HuH-7 (cell line): ENCODE results near the gene CACNA2D1.

ENCODE experiments used
- DNase-seq: peaks from one replicate; pipeline ENCODE4 v3.0.0; 2011; ENCODE audit warnings: low spot score

Gene CACNA2D1

DNA sequence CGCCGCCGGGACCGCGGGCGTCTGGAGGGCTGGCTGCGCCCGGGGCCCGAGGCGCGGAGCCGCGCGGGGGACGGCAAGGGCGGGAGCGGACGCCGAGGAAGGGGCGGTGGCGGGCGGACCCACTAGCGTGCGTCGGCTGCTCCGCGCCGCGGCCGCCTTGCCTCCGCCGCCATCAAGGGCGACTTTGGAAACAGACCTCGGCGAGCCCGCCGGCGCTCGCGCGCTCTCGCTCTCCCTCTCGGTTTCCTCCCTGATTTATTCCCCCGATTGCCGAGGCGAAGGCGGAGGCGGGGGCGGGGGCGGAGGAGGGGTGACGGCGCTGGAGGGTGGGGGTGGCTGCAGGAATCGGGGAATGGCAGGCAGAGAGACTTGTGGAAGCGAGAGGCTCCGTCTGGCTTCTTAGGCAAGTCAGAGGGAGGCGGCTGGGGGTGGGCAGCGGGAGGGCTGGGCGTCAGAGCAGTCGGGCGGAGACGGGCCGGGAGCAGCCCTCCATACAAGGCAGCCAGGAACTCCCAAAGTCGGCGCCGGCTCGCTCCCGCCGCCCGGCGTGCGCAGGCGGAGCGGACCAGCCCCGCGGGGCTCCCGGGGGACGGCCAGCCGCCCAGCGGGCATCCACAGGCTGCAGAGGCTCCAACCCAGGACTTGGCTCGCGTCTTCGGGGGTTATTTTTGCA is at the start of gene CACNA2D1:
Gene CACNA2D1 (minus strand): TSS at position 231 of the 673 bp plus-strand sequence.
- DNase-seq, result peak; percentile 49

DNA sequence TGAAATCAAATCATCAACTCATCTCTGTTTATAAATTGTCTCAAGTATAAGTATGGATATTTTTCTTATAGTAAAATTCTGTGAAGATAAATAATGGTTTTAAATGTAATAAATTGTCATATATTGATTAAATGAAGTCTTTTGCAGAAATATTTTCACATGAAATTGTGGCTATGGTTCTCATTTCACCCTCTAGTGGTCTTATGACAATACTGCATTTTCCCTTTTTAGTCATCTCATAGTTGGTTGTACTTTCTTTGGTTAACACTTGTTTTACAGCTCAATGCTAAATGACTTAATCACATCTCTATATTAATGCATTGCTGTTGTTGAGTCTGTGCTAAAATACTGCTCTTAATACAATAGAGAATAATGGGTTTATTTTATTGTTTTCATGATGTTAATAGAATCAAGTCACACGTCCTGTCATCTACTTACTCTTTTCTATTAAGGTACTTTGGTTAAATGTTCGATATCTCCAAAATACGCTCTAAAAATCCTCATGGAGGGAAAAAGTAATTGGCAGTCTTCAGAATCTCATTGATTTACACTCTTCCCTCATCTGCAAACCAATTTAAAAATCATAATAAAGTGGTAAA is 38.0 kb upstream of the CACNA2D1 start:
- peak; percentile 8 for DNase-seq

DNA sequence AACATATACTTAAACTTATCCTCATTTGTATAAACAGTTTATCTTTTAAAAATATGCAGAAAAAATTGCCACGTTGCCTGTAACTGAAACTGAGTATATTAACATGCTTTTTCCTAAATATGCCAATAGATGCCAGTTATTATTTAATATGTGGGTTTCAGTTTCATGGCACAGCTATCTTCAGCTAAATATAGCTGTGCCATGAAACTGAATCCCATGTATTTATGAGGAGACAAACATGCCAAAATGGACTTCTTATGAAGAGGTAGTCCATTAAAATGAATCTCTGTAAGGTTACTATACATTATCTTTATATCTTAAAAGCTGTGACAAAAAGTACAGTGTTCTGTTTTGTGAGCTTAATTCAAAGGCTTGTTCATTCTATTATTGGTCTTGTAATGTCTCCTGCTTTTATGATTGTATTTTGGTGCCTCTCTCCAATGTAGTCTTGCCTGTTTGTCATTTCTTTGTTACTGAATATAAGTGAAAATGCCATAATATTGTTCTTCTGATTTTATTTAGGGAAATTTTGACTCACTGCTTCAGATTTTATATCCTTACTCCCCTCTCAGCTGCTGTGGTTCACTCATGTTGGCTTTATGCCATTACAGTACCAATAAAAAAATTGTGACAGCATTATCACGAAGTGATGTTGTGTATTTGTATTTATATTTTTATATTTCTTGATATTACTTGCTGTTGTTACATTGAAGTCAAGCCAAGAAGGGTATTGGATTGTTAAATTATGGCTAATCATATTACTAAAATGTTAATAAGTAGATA is 34.3 kb upstream of the CACNA2D1 start:
- no peak for DNase-seq

DNA sequence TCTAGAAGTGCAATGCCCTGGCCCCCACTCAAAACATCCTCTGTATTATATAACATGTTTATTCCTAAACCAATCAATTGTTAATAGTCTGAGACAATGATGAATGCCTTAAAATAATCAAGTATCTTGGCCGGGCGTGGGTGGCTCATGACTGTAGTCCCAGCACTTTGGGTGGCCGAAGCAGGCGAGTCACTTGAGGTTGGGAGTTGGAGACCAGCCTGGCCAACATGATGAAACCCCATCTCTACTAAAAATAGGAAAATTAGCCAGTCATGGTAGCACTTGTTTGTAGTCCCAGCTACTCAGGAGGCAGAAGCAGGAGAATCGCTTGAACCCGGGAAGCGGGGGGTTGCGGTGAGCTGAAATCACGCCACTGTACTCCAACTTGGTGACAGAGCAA is 29.4 kb upstream of the CACNA2D1 start:
- DNase-seq, result no peak

DNA sequence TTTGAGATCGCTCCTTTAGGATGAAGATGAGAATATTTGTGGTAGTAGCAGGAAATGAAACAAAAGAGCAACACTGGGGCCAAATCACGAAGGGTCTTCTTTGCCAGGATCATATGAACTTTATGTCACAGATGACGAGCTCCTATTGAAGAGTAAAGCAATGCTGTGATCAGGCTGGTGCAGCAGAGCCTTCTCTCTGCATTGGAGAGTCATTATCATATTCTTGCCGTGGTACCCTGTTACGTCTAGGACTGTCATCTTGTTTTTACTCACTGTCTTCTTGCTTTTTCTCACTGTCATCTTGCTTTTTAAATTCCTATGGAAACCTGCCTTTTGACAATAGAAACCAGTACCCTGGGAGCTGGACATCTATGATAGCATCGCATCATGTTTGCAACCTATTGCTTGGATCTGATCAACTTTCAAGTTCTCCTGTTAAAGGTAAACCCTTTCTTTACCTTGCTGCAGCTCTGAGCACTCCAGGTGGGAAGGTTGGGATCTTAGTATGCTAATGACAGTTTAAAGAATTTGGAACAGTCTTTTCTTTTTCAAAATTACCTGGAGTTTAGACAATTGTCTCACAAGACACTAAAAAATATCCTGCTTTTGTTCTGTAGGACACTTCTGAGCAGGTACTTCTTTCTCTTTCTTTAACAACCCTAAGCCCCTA is 27.9 kb upstream of the CACNA2D1 start:
- DNase-seq, result no peak

DNA sequence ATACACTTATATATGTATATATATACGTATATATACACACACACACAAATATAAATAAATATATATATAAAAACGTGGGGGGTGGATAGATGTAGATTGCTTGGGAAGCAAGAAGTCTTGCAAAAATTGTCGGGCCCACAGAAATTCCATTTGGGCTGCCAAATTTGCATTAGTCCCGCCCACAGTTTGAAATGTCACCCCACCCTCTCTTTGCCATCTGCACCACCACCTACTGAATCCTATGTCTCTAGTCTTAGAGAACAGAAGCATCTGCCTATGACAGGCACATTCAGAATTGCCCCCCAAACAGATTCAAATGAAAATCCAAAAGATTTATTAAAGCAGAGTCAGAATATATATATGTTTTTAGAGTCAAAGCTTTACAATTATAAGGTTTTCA is 25.6 kb upstream of the CACNA2D1 start:
- no peak for DNase-seq

DNA sequence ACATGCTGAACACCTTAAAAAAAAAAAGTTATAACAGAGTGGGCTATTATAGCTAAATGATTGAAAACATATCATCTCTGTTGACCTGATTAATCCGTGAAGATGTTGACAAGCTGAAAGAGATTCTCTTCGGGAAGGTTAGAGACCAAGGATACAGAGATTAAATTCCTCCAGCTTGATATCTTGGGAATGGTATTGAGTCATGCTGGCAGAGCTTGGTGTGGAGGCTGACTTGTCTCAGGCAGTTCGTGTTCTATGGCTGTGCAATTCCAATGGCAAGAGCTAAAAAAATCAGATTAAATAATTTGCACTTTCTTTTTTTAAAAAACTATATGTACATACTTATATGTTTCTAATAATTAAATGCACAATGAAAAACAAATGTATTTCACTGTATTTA is 24.9 kb upstream of the CACNA2D1 start:
- no peak for DNase-seq

DNA sequence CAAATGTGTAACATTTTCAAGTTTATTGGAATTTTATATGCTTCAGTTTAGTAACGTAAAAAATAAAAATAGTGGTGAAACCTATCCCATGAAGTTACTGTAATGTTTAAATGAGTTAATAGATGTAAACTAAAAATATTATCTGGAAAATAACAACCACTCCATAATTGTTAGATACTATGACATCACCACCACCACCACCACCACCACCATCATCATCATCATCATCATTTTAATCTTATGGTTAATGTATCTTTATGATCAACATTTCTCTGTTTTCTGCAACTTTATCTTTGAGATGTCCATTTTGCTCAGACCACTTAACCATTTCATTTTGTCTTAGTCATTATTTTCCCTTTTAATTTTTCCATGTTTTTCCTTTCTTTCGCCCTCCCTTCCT is 23.4 kb upstream of the CACNA2D1 start:
- no peak for DNase-seq

DNA sequence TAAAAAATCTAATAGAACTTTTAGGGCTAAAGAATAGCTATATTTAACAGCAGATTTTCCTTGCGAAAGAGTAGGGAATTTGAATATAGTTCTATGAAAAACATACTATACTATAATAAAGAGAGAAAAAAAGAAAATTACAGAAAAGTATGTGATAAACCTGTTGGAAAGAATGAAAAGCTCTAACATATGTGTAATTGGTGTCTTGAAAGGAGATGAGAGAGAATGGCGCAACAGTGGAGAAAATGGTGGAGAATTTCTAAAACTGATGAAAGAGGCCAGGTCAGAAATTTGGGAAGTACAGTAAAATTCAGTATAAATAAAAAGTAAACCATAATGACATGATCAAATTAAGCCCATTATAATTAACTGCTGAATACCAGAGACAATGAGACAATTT is 20.8 kb upstream of the CACNA2D1 start:
- no peak for DNase-seq

DNA sequence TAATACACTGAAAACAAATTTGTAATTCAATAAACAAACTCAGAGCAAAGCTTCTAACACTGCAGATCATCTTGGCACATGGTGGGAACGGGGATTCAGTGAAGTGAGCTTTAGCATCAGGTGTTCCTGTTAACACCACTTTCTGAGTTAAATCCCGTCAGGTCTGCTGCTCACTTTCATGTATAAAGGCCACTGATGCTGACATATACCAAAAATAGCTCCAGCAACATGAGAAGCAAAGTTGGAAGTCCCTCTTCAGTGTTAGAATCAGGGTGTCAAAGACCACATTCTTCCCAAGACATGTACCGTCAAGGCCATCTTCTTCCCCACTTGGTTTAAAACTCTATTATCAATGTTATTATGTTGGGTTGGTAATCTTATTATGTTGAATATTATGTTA is 11.7 kb upstream of the CACNA2D1 start:
- no peak for DNase-seq

DNA sequence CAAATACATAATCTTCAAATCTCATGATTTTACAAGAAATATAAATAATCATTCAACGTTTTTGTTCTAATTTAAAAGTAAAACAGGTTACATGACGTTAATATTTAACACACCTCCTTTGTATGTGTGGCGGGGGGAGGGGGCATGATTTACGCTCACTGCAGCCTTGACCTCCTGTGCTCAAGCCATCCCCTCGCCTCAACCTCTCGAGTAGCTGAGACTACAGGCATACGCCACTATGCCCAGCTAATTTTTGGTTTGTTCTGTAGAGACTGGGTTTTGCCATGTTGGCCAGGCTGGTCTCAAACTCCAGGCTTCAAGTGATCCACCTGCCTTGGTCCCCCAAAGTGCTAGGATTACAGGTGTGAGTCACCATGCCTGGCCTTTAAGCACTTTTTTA is 7.2 kb upstream of the CACNA2D1 start:
- DNase-seq, result no peak

DNA sequence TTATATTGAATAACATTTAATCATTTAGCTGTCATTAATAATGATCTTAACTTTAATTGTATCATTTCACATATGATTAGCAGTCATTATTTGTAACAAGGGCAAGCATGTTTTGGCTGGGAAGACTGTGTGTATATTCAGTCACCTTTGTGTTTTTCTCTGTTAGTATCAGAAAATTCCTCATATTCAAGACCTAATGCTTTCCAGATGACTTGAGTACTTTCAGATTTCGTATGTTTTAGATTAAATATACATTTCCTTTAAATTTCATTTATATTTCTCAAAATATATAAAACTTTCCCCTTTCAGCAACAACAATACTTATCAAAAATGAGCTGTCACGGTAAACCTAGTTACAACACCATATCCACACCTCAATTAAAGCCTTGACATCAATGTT is 6.3 kb upstream of the CACNA2D1 start:
- DNase-seq, result no peak

DNA sequence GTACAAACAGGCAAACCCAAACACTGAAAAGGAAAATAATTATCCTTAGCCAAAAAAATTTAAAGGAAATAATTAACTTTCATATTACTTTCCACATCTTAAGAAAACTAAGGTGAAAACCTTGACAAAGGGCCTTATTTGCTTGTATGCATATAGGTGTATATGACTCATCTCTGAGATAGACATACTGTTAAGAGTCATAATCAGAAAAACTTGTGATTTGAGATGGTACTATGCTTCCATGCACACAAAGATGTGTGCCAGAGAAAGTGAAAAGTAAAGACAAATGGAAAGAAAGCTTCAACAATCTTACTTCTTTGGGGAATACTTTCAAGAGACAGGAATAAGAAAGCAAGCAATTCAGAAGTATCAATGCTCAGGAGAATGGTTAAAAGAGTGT is 3.3 kb upstream of the CACNA2D1 start:
- no peak for DNase-seq

DNA sequence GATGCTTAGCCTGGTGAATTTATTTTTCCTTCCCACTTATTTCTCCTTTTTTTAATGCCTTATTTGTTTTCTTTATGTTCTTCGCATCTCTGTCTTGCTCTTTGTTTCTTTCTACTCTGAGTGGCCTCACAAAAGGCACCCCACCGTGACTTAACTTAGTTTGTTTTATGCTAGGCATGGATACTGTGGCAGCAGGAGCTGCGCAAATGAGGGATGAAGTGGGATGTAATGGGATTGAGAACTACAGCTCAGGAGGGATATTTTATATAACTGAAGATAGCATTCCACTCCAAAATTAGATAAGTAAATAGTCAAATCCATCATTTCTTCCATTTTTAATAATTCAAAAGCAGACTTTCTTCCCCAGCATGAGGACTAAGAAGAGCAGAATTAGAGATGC is 1.7 kb upstream of the CACNA2D1 start:
- DNase-seq, result no peak

DNA sequence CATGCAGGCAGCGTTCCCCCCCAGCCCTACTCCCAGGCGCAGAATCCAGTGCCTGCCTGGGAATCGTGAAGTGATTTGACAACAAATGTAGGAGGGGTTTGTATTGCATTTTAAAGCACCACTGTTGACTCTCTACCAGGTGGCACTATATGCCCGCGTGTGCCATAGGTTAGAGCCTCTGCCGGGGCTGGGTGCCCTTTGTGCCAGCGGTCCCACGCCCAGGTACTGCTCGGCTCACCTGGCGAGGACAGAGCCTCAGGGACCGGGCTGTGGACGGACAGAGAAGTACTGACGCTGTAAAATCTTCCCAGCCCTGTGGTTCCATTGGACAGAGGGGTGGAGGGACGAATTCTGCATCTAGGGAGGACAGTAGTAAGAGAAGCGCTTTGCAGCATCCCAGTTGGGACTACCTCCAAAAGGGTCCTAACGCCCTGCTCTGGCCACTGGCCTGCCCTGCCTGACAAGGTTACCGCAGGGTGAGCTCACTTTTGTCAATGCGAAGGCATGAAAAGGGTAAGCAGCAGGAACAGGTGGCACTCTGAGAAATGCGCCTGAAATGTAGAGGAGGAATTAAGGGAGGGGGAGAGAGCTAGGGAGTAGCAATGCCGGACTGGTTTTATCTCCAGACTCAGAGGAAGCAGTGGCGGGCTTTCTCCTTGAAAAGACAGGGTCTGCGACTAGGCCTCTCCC is 788 bp upstream of the CACNA2D1 start:
- peak; percentile 13 for DNase-seq

DNA sequence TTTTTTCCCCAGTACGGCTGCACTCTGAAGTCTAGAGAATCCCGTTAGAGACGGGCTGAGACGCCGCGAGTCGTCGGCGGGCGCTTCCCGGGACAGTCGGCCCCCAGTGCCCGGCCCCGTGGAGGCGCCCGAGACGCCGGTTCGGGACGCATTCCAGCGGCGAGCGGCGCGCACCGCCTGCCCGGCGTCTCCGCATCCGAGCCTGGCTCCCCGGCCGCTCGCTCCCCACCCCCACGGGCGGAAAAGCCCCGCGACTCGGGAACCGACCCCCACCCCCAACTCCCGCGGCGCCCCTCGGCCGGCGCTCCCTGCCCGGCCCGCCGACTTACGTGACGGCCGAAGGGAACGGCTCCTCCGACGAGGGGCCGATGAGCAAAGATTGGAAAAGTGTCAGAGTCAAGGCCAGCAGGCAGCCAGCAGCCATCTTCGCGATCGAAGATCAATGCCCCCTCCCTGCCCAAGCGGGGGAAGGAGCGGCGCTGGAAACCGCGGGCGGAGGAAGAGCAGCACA is 486 bp downstream of the CACNA2D1 start:
- DNase-seq, result peak; percentile 12

DNA sequence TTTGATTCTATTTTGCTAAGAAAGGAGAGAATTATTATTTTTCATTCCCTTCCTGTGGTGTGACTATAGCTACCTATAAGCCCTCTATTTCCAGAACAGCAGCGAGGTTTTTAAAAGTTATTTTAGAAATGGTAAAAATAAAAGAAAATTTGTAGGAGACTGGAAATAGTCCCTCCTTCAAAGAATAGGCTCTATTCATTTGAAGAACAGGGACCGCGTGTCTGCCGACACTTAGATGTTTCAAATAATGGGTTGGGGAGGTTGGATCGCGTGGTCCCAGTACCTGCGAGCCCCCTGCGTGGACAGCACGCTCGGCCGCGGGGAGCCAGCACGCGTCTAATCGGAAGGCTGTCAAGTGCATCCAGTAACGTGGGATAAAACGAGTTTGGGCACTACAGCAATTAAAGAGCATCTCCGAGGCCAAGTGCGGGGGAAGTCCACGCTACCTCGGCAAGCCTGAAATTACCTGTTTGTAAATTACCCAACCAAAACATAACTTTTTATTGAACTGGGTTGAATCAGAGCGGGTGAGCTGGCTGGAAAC is 1.0 kb downstream of the CACNA2D1 start:
- DNase-seq, result no peak

DNA sequence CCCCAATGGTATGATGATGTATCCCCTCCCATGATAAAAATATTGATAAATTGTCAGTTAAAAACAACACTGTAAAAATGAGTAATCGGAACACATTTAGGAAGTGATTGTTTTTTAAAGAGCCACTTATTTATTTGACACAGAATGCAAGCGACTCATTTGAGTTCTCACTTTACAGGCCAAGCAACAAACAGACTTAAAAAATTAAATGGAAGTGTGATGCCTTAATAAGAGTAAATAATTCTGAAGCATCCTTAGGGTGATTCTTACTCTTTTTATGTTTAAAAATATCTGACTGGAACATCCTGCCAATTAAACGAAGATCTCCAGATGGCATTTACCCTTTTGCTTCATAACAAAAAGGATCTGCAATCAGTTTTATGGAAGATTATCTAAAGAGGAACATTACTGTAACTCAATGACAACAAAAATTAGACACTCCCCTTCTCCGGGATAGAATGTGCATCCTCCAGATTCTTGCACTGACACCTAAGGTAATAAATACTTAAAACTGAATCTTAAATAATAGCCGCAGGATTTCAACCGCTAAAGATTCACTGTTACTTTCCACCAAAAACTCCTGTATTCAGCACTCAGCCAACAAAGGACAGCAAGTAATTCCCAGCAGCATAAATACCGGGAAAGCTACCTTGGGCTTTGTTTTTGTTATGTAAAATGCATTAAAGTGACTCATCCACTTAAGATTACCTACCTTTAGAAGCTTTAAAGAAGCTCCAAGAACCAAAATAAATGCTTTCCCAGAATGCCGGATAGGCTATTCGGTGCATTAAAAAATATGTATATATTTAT is 1.7 kb downstream of the CACNA2D1 start:
- no peak for DNase-seq

DNA sequence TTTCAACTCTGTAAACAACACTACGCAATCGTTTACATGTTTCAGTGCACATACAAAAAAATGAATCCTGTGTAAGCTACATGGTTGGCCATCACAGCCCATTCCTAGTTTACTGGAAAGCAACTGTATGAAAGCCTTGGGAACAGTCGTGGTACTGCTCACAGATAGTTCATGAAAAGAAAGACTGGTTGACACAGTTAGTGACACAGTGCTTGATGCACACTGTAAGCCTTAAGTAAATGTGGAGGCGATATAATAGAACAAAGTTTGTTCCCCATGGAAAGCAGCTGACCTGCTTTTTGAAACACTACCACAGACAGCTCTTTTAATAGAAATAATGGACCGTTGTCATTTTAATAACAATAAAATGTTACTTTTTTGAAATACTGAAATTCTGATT is 5.1 kb downstream of the CACNA2D1 start:
- DNase-seq, result no peak

DNA sequence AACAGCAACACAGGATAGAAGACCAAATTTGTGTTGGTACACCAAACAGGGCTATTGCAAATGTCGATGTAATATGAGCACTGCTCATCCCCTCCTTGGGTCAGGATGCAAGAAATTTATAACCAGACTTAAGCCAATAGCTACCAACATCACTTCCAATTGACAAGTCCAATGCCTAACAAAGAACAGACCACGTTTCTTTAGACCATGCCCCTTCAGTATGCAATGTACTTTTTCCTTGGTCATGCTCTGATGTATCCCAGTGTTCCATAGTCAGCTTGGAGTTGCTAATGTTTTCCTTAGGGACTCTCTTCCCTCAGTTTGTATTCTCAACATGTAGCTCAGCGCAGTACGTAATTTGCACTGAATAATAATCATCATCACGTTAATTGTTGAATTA is 7.8 kb downstream of the CACNA2D1 start:
- DNase-seq, result no peak
